ENCODE data around the gene IFFO2. TPM values are rescaled to one million over a fixed set of nuclear protein-coding genes. Genes with fewer than 3 reads are reported as not detected.

The IFFO2 gene
- total and polyA plus RNA-seq, 2 donors (not counting 1 experiment from before 2014, with no cell fraction given) = 5.8 to 10.4 TPM

- Histone ChIP-seq H3K79me2 (ENCODE audit: control insufficient read depth, insufficient read depth, low read length) (no peaks in the 10 kb centered on the region), H3K9me3 (ENCODE audit: control insufficient read depth, insufficient read depth, low read depth, low read length) (no peaks in the 10 kb centered on the region), H3K9ac (ENCODE audit: insufficient read depth, low read length) (no peak overlapping the region), H3K4me2 (ENCODE audit: extremely low read depth, insufficient read depth, low read length) (no peak overlapping the region), H2AFZ (ENCODE audit: low read length) (no peak overlapping the region), H3K27ac (ENCODE audit: insufficient read depth, low read length) (peak overlapping the region; percentile 18), H3K36me3 (ENCODE audit: control insufficient read depth, insufficient read depth, low read length) (peaks cover 9% of the 10 kb centered on the region), H3K27me3 (ENCODE audit: control insufficient read depth, insufficient read depth, low read length) (no peaks in the 10 kb centered on the region), H4K20me1 (ENCODE audit: control insufficient read depth, extremely low read depth, insufficient read depth, low read length) (no peaks in the 10 kb centered on the region), H3K4me1 (ENCODE audit: control insufficient read depth, extremely low read depth, insufficient read depth, low read length) (peaks cover 10% of the 10 kb centered on the region), H3K4me3 (replicated peaks in 1 of 4; ENCODE audit: control extremely low read depth in 1 of 4, insufficient read depth in 1 of 4, low read depth in 3 of 4, low read length in 4 of 4) (no peak overlapping the region)
- DNase-seq (ENCODE audit: low read depth in 2 of 2) = peak in 1 of 2 donors; percentile 74
- TF ChIP-seq EZH2 (IDR thresholded peaks at IDR 0.05; ENCODE audit: low read length, missing control alignments) = no peak
- TF ChIP-seq, protein P1, sequence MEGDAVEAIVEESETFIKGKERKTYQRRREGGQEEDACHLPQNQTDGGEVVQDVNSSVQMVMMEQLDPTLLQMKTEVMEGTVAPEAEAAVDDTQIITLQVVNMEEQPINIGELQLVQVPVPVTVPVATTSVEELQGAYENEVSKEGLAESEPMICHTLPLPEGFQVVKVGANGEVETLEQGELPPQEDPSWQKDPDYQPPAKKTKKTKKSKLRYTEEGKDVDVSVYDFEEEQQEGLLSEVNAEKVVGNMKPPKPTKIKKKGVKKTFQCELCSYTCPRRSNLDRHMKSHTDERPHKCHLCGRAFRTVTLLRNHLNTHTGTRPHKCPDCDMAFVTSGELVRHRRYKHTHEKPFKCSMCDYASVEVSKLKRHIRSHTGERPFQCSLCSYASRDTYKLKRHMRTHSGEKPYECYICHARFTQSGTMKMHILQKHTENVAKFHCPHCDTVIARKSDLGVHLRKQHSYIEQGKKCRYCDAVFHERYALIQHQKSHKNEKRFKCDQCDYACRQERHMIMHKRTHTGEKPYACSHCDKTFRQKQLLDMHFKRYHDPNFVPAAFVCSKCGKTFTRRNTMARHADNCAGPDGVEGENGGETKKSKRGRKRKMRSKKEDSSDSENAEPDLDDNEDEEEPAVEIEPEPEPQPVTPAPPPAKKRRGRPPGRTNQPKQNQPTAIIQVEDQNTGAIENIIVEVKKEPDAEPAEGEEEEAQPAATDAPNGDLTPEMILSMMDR (conservative IDR thresholded peaks at IDR 0.05 in 1 of 2, IDR thresholded peaks at IDR 0.05 in 1 of 2; ENCODE audit: low read depth in 1 of 2, low read length in 2 of 2) = peak; percentile 75 to 77
Observed at GRCh38 chr1:18907021-18907916, 49.2 kb downstream of the IFFO2 start.

GRCh38 chr1:18903291-18903756 is 53.2 kb downstream of the IFFO2 start:
- no peak for DNase-seq (ENCODE audit: low read depth in 2 of 2)
- H3K27ac ChIP-seq (ENCODE audit: insufficient read depth, low read length) = peak overlapping the region; percentile 88
- no peaks in the 10 kb centered on the region for H3K79me2 ChIP-seq (ENCODE audit: control insufficient read depth, insufficient read depth, low read length)
- H4K20me1 ChIP-seq (ENCODE audit: control insufficient read depth, extremely low read depth, insufficient read depth, low read length) = no peaks in the 10 kb centered on the region
- peak overlapping the region; percentile 93 for H3K4me2 ChIP-seq (ENCODE audit: extremely low read depth, insufficient read depth, low read length)
- no peak for TF ChIP-seq EZH2 (IDR thresholded peaks at IDR 0.05; ENCODE audit: low read length, missing control alignments)
- TF ChIP-seq, protein P1 (conservative IDR thresholded peaks at IDR 0.05 in 1 of 2, IDR thresholded peaks at IDR 0.05 in 1 of 2; ENCODE audit: low read depth in 1 of 2, low read length in 2 of 2) = no peak
- no peaks in the 10 kb centered on the region for H3K9me3 ChIP-seq (ENCODE audit: control insufficient read depth, insufficient read depth, low read depth, low read length)
- peak overlapping the region; percentile 79 for H3K9ac ChIP-seq (ENCODE audit: insufficient read depth, low read length)
- H3K27me3 ChIP-seq (ENCODE audit: control insufficient read depth, insufficient read depth, low read length) = no peaks in the 10 kb centered on the region
- H3K4me3 ChIP-seq (replicated peaks in 1 of 4; ENCODE audit: control extremely low read depth in 1 of 4, insufficient read depth in 1 of 4, low read depth in 3 of 4, low read length in 4 of 4) = peak overlapping the region; percentile 56 to 84 (median 66)
- H3K4me1 ChIP-seq (ENCODE audit: control insufficient read depth, extremely low read depth, insufficient read depth, low read length) = peaks cover 13% of the 10 kb centered on the region
- H3K36me3 ChIP-seq (ENCODE audit: control insufficient read depth, insufficient read depth, low read length) = no peaks in the 10 kb centered on the region
- H2AFZ ChIP-seq (ENCODE audit: low read length) = no peak overlapping the region

- H3K4me1 ChIP-seq (ENCODE audit: control insufficient read depth, extremely low read depth, insufficient read depth, low read length) = peaks cover 12% of the 10 kb centered on the region
- H3K4me2 ChIP-seq (ENCODE audit: extremely low read depth, insufficient read depth, low read length) = peak within 1 kb of the TSS; percentile 93
- no peaks in the 10 kb centered on the region for H3K36me3 ChIP-seq (ENCODE audit: control insufficient read depth, insufficient read depth, low read length)
- H3K9me3 ChIP-seq (ENCODE audit: control insufficient read depth, insufficient read depth, low read depth, low read length) = no peaks in the 10 kb centered on the region
- H2AFZ ChIP-seq (ENCODE audit: low read length) = peak within 1 kb of the TSS; percentile 74
- no peaks in the 10 kb centered on the region for H3K27me3 ChIP-seq (ENCODE audit: control insufficient read depth, insufficient read depth, low read length)
- no peaks in the 10 kb centered on the region for H4K20me1 ChIP-seq (ENCODE audit: control insufficient read depth, extremely low read depth, insufficient read depth, low read length)
- peak within 1 kb of the TSS; percentile 79 for H3K9ac ChIP-seq (ENCODE audit: insufficient read depth, low read length)
- peak; percentile 98 for DNase-seq (ENCODE audit: low read depth in 2 of 2)
- TF ChIP-seq, protein P1 (conservative IDR thresholded peaks at IDR 0.05 in 1 of 2, IDR thresholded peaks at IDR 0.05 in 1 of 2; ENCODE audit: low read depth in 1 of 2, low read length in 2 of 2) = no peak
- TF ChIP-seq EZH2 (IDR thresholded peaks at IDR 0.05; ENCODE audit: low read length, missing control alignments) = no peak
- no peaks in the 10 kb centered on the region for H3K79me2 ChIP-seq (ENCODE audit: control insufficient read depth, insufficient read depth, low read length)
- peak within 1 kb of the TSS; percentile 88 for H3K27ac ChIP-seq (ENCODE audit: insufficient read depth, low read length)
- H3K4me3 ChIP-seq (replicated peaks in 1 of 4; ENCODE audit: control extremely low read depth in 1 of 4, insufficient read depth in 1 of 4, low read depth in 3 of 4, low read length in 4 of 4) = peak within 1 kb of the TSS; percentile 78 to 84 (median 84)
Observed at GRCh38 chr1:18902523-18903290, 53.8 kb downstream of the IFFO2 start, which contains the start of gene ALDH4A1. Gene ALDH4A1, minus strand, starts transcription at chr1:18902555. Its CDS starts 32 bp downstream, at chr1:18902523.
